Glomerular visceral epithelial cell (primary cell): Measurements from ENCODE around the gene ITIH5.
A peak's percentile ranks its signal among the peaks of the same experiment; 100 is the strongest.
"Not testable (repeated sequence)": the region's sequence is repeated elsewhere in the genome, so short reads cannot be mapped to it uniquely, and the experiment has no call there.

ENCODE experiments used
- DNase-seq: peaks from one replicate; pipeline ENCODE4 v3.0.0-alpha.2; 2016; ENCODE audit errors: extremely low spot score

ITIH5 gene

GRCh38 chr10:7687228-7687907 lies 20.6 kb upstream of the ITIH5 start:
- DNase-seq: peak; percentile 69

GRCh38 chr10:7686351-7687171 lies 19.8 kb upstream of the ITIH5 start:
- no peak for DNase-seq

GRCh38 chr10:7680078-7680477 lies 13.3 kb upstream of the ITIH5 start:
- not testable (repeated sequence) for DNase-seq

- DNase-seq: no peak
Measured at GRCh38 chr10:7679256-7679655, 12.5 kb upstream of the ITIH5 start.

GRCh38 chr10:7672341-7673134 lies 5.8 kb upstream of the ITIH5 start:
- DNase-seq: no peak

GRCh38 chr10:7670157-7670556 lies 3.4 kb upstream of the ITIH5 start:
- DNase-seq: no peak

GRCh38 chr10:7667262-7668141 lies 736 bp upstream of the ITIH5 start:
- no peak for DNase-seq

GRCh38 chr10:7665767-7666166 lies 999 bp downstream of the ITIH5 start:
- no peak for DNase-seq

GRCh38 chr10:7664707-7665106 lies 2.1 kb downstream of the ITIH5 start:
- DNase-seq: no peak

- DNase-seq: no peak
Measured at GRCh38 chr10:7662522-7662921, 4.2 kb downstream of the ITIH5 start.

GRCh38 chr10:7659560-7659959 lies 7.2 kb downstream of the ITIH5 start:
- DNase-seq: no peak

GRCh38 chr10:7657552-7657951 lies 9.2 kb downstream of the ITIH5 start:
- DNase-seq: no peak

- not testable (repeated sequence) for DNase-seq
Measured at GRCh38 chr10:7657079-7657478, 9.7 kb downstream of the ITIH5 start.

GRCh38 chr10:7651853-7652470 lies 14.8 kb downstream of the ITIH5 start:
- DNase-seq: no peak

- no peak for DNase-seq
Measured at GRCh38 chr10:7649673-7650300, 17.0 kb downstream of the ITIH5 start.

- DNase-seq: no peak
Measured at GRCh38 chr10:7647062-7647664, 19.6 kb downstream of the ITIH5 start.

GRCh38 chr10:7642491-7643011 lies 24.2 kb downstream of the ITIH5 start:
- no peak for DNase-seq

- no peak for DNase-seq
Measured at GRCh38 chr10:7635408-7636125, 31.2 kb downstream of the ITIH5 start.
